NB4 (cell line): ENCODE data around the gene YES1.

Experiments
- MAX ChIP-seq: IDR thresholded peaks from 2 replicates; pipeline ENCODE4 v1.6.1; 2011; ENCODE audit warnings: low read depth, low read length
- MYC ChIP-seq: IDR thresholded peaks from 2 replicates; pipeline ENCODE4 v1.6.1; 2011; ENCODE audit warnings: low read depth, low read length
- POLR2A ChIP-seq: IDR thresholded peaks from 2 replicates; pipeline ENCODE4 v1.6.1; 2011; ENCODE audit warnings: mild to moderate bottlenecking; ENCODE audit not compliant: insufficient read length; ENCODE audit errors: extremely low read depth
- TF ChIP-seq, protein P1 (sequence below): IDR thresholded peaks from one replicate; pipeline ENCODE4 v1.5.1; 2012; ENCODE audit warnings: low read depth, low read length

GRCh38 chr18:697012-697411, 115.0 kb downstream of the YES1 start:
- TF ChIP-seq, protein P1, sequence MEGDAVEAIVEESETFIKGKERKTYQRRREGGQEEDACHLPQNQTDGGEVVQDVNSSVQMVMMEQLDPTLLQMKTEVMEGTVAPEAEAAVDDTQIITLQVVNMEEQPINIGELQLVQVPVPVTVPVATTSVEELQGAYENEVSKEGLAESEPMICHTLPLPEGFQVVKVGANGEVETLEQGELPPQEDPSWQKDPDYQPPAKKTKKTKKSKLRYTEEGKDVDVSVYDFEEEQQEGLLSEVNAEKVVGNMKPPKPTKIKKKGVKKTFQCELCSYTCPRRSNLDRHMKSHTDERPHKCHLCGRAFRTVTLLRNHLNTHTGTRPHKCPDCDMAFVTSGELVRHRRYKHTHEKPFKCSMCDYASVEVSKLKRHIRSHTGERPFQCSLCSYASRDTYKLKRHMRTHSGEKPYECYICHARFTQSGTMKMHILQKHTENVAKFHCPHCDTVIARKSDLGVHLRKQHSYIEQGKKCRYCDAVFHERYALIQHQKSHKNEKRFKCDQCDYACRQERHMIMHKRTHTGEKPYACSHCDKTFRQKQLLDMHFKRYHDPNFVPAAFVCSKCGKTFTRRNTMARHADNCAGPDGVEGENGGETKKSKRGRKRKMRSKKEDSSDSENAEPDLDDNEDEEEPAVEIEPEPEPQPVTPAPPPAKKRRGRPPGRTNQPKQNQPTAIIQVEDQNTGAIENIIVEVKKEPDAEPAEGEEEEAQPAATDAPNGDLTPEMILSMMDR, result no peak
- TF ChIP-seq MYC (no peak), POLR2A (no peak), MAX (no peak)
